CD14-positive monocyte (primary cell): ENCODE data around the gene CADM2. TPM values are rescaled to one million over a fixed set of nuclear protein-coding genes. Genes with fewer than 3 reads are reported as not detected.

ENCODE experiments used
- DNase-seq, 3 donors: peaks; one replicate each; pipeline ENCODE4 v3.0.0-alpha.2; 2011 to 2022
- H2AFZ ChIP-seq: 2 replicates; pipeline ENCODE4 v1.6.0; 2012; ENCODE audit warnings: mild to moderate bottlenecking, low read depth, low read length, inconsistent platforms; ENCODE audit not compliant: insufficient read depth, poor library complexity, severe bottlenecking
- H3K27ac ChIP-seq, 2 donors: 1 replicate in 1 of 2; 2 replicates in 1 of 2; pipeline ENCODE4 v1.5.1; 2012 to 2013; ENCODE audit warnings: low read length in 2 of 2, control low read depth in 1 of 2, inconsistent platforms in 1 of 2, low read depth in 1 of 2, mild to moderate bottlenecking in 1 of 2
- H3K27me3 ChIP-seq, 2 donors: one replicate each; pipeline versions ENCODE4 v1.6.0 to v1.6.1; 2011 to 2013; ENCODE audit warnings: low read length in 2 of 2; ENCODE audit not compliant: control insufficient read depth in 2 of 2, insufficient read depth in 2 of 2
- H3K36me3 ChIP-seq, 2 donors: replicated peaks in 1 of 2; 1 replicate in 1 of 2; 2 replicates in 1 of 2; pipeline versions ENCODE4 v1.5.1 to v1.6.1; 2012 to 2013; ENCODE audit warnings: low read length in 2 of 2, control low read depth in 1 of 2, inconsistent platforms in 1 of 2, mild to moderate bottlenecking in 1 of 2; ENCODE audit not compliant: insufficient read depth in 2 of 2, control insufficient read depth in 1 of 2
- H3K4me1 ChIP-seq, 2 donors: 1 replicate in 1 of 2; 2 replicates in 1 of 2; pipeline versions ENCODE4 v1.5.1 to v1.6.1; 2012 to 2013; ENCODE audit warnings: low read length in 2 of 2, control low read depth in 1 of 2, inconsistent platforms in 1 of 2, mild to moderate bottlenecking in 1 of 2, moderate library complexity in 1 of 2; ENCODE audit not compliant: insufficient read depth in 2 of 2, control insufficient read depth in 1 of 2
- H3K4me2 ChIP-seq: replicated peaks from 2 replicates; pipeline ENCODE3; 2012; ENCODE audit warnings: low read length, moderate library complexity, mild to moderate bottlenecking; ENCODE audit not compliant: poor library complexity, severe bottlenecking; ENCODE audit errors: extremely low read depth
- H3K4me3 ChIP-seq, 3 experiments: fragments of 200-600 bp in 1 of 3; sonication (generic) in 1 of 3; replicated peaks in 1 of 3; 1 replicate in 2 of 3; 2 replicates in 1 of 3; pipeline ENCODE4 v1.5.1; 2011 to 2013; ENCODE audit warnings: low read length in 3 of 3, mild to moderate bottlenecking in 3 of 3, control low read depth in 2 of 3, low read depth in 2 of 3, inconsistent platforms in 1 of 3, moderate library complexity in 1 of 3
- H3K79me2 ChIP-seq: 2 replicates; pipeline ENCODE4 v1.6.0; 2012; ENCODE audit warnings: mild to moderate bottlenecking, control low read depth, inconsistent platforms, low read length, moderate library complexity; ENCODE audit not compliant: insufficient read depth
- H3K9ac ChIP-seq: 2 replicates; pipeline ENCODE4 v1.6.0; 2017; ENCODE audit warnings: low read length, mild to moderate bottlenecking; ENCODE audit not compliant: insufficient read depth, poor library complexity, severe bottlenecking
- H3K9me3 ChIP-seq, 2 donors: replicated peaks in 1 of 2; 1 replicate in 1 of 2; 2 replicates in 1 of 2; pipeline versions ENCODE4 v1.5.1 to v1.6.1; 2012 to 2013; ENCODE audit warnings: low read length in 2 of 2, control low read depth in 1 of 2; ENCODE audit not compliant: control insufficient read depth in 1 of 2, insufficient read depth in 1 of 2
- H4K20me1 ChIP-seq: 2 replicates; pipeline ENCODE4 v1.6.0; 2012; ENCODE audit warnings: mild to moderate bottlenecking, low read length, control low read depth, moderate library complexity; ENCODE audit not compliant: insufficient read depth
- H3K27ac Mint-ChIP-seq, 7 donors: one replicate each; pipeline ENCODE4 v1.8.0; 2020; ENCODE audit warnings: mild to moderate bottlenecking in 7 of 7, mixed read lengths in 7 of 7, moderate library complexity in 6 of 7, inconsistent platforms in 2 of 7
- H3K27me3 Mint-ChIP-seq, 3 donors: one replicate each; pipeline ENCODE4 v1.8.0; 2021 to 2022; ENCODE audit warnings: low read depth in 3 of 3, mild to moderate bottlenecking in 3 of 3, mixed read lengths in 3 of 3, moderate library complexity in 3 of 3, inconsistent platforms in 1 of 3
- H3K36me3 Mint-ChIP-seq, 2 donors: one replicate each; pipeline ENCODE4 v1.8.0; 2020; ENCODE audit warnings: mixed read lengths in 2 of 2, inconsistent platforms in 1 of 2, mild to moderate bottlenecking in 1 of 2
- H3K4me1 Mint-ChIP-seq: one replicate; pipeline ENCODE4 v1.8.0; 2020; ENCODE audit warnings: mild to moderate bottlenecking, mixed read lengths
- H3K4me3 Mint-ChIP-seq, 2 donors: one replicate each; pipeline ENCODE4 v1.8.0; 2020; ENCODE audit warnings: mild to moderate bottlenecking in 2 of 2, mixed read lengths in 2 of 2, moderate library complexity in 1 of 2
- H3K9me3 Mint-ChIP-seq, 7 donors: one replicate each; pipeline ENCODE4 v1.8.0; 2020 to 2022; ENCODE audit warnings: mixed read lengths in 7 of 7, mild to moderate bottlenecking in 6 of 7, moderate library complexity in 6 of 7, inconsistent platforms in 2 of 7
- CTCF ChIP-seq: fragments of 200-600 bp; IDR thresholded peaks from one replicate; pipeline ENCODE4 v1.8.0; 2022; ENCODE audit warnings: antibody characterized with exemption, mild to moderate bottlenecking
- WGBS: methylation state at CpG from one replicate; pipeline ENCODE4 v1.1.5; 2013; ENCODE audit warnings: missing lambda C conversion rate; ENCODE audit not compliant: insufficient coverage; 5-methylcytosine and 5-hydroxymethylcytosine counted together
- intact Hi-C, 2 donors: fragments of 100-400 bp; cut with micrococcal nuclease; formaldehyde crosslinking; loops; one replicate each; pipeline versions ENCODE4 v1.15.0 to v1.15.1; 2023
- polyA plus RNA-seq, 3 donors: library from polyadenylated mRNA; depleted of rRNA in 1 of 3; unstranded in 2 of 3; stranded (reverse) in 1 of 3; fragments of 300-500 nt in 2 of 3; fragments of >200 nt in 1 of 3; fragmentation: Illumina TruSeq in 2 of 3; gene quantifications; 1 replicate in 2 of 3; 2 replicates in 1 of 3; pipeline ENCODE4 v1.2.3, GENCODE V29; 2012 to 2021

The CADM2 gene
- polyA plus RNA-seq, 3 donors = not detected

- intact Hi-C loops = no loop called here
- no peaks in the 10 kb centered on the region for H3K36me3 ChIP-seq
- no peak overlapping the region for H3K4me3 ChIP-seq
- Mint-ChIP-seq H3K27ac (no peak overlapping the region), H3K4me1 (no peaks in the 10 kb centered on the region), H3K9me3 (no peaks in the 10 kb centered on the region), H3K27me3 (peaks cover 0 to 3% (median 0%) of the 10 kb centered on the region in 3 donors), H3K36me3 (no peaks in the 10 kb centered on the region), H3K4me3 (no peak overlapping the region)
- no peak overlapping the region for H3K9ac ChIP-seq
- no peak for DNase-seq
- 88% methylated on average over 1 of the region's 2 CpGs for WGBS
- H3K4me1 ChIP-seq = no peaks in the 10 kb centered on the region
- no peak for TF ChIP-seq CTCF
- H3K4me2 ChIP-seq = no peak overlapping the region
- H3K27me3 ChIP-seq = peaks cover 0 to 1% of the 10 kb centered on the region in 2 donors
- H3K9me3 ChIP-seq = no peaks in the 10 kb centered on the region
- no peaks in the 10 kb centered on the region for H3K79me2 ChIP-seq
- no peak overlapping the region for H2AFZ ChIP-seq
- no peaks in the 10 kb centered on the region for H4K20me1 ChIP-seq
- H3K27ac ChIP-seq = no peak overlapping the region
Observed at GRCh38 chr3:84968701-84969235, 10.0 kb downstream of the CADM2 start.

GRCh38 chr3:84974347-84974746 lies 15.6 kb downstream of the CADM2 start:
- H3K4me2 ChIP-seq = no peak overlapping the region
- H3K27ac ChIP-seq = no peak overlapping the region
- H4K20me1 ChIP-seq = no peaks in the 10 kb centered on the region
- no peaks in the 10 kb centered on the region for H3K4me1 ChIP-seq
- H3K9me3 Mint-ChIP-seq = no peaks in the 10 kb centered on the region
- no peaks in the 10 kb centered on the region for H3K9me3 ChIP-seq
- H3K27me3 ChIP-seq = no peaks in the 10 kb centered on the region
- no peaks in the 10 kb centered on the region for H3K36me3 ChIP-seq
- no peak overlapping the region for H2AFZ ChIP-seq
- H3K27me3 Mint-ChIP-seq = no peaks in the 10 kb centered on the region
- no peak overlapping the region for H3K4me3 ChIP-seq
- no peak for DNase-seq
- no peak overlapping the region for H3K27ac Mint-ChIP-seq
- H3K4me3 Mint-ChIP-seq = no peak overlapping the region
- no peak for TF ChIP-seq CTCF
- no peaks in the 10 kb centered on the region for H3K36me3 Mint-ChIP-seq
- H3K4me1 Mint-ChIP-seq = no peaks in the 10 kb centered on the region
- intact Hi-C loops = no loop called here
- H3K79me2 ChIP-seq = no peaks in the 10 kb centered on the region
- no peak overlapping the region for H3K9ac ChIP-seq
